GM10266 (cell line): Measurements from ENCODE around the gene HNRNPA1L2.
"Not testable (repeated sequence)": the region's sequence is repeated elsewhere in the genome, so short reads cannot be mapped to it uniquely, and the experiment has no call there.

Experiments used
- DNase-seq: peaks from one replicate; pipeline ENCODE4 v3.0.0; 2012; ENCODE audit errors: extremely low spot score
- TF ChIP-seq, protein P1 (sequence below): IDR thresholded peaks from 2 replicates; pipeline ENCODE4 v1.5.1; 2012; ENCODE audit warnings: mild to moderate bottlenecking, low read depth; ENCODE audit not compliant: control insufficient read depth, insufficient read depth; ENCODE audit errors: missing control alignments

Gene HNRNPA1L2

GRCh38 chr13:52609013-52609606 is 33.1 kb upstream of the HNRNPA1L2 start:
- peak; percentile 34 for DNase-seq
- TF ChIP-seq, protein P1, sequence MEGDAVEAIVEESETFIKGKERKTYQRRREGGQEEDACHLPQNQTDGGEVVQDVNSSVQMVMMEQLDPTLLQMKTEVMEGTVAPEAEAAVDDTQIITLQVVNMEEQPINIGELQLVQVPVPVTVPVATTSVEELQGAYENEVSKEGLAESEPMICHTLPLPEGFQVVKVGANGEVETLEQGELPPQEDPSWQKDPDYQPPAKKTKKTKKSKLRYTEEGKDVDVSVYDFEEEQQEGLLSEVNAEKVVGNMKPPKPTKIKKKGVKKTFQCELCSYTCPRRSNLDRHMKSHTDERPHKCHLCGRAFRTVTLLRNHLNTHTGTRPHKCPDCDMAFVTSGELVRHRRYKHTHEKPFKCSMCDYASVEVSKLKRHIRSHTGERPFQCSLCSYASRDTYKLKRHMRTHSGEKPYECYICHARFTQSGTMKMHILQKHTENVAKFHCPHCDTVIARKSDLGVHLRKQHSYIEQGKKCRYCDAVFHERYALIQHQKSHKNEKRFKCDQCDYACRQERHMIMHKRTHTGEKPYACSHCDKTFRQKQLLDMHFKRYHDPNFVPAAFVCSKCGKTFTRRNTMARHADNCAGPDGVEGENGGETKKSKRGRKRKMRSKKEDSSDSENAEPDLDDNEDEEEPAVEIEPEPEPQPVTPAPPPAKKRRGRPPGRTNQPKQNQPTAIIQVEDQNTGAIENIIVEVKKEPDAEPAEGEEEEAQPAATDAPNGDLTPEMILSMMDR: peak; percentile 51

- not testable (repeated sequence) for DNase-seq
Observed at GRCh38 chr13:52610158-52610557, 32.1 kb upstream of the HNRNPA1L2 start.

GRCh38 chr13:52615134-52615801 is 27.0 kb upstream of the HNRNPA1L2 start:
- TF ChIP-seq, protein P1: no peak
- DNase-seq: no peak

DNA sequence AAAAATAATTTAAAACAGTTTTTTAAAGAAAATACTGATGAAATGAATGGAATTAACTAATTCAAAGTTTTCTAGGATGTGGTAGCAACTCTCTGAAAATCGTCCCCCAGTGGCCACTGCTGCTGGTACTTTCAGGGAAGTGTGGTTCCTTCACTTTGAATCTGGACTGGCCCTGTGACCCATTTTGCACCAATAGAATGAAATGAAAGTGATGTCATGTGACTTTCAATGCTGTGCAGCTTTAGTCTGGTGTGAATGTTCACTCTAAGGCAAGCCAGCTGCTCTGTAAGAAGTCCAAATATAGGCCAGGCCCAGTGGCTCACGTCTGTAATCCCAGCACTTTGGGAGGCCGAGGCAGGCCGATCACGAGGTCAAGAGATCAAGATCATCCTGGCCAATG is 26.4 kb upstream of the HNRNPA1L2 start:
- TF ChIP-seq, protein P1: no peak
- no peak for DNase-seq

DNA sequence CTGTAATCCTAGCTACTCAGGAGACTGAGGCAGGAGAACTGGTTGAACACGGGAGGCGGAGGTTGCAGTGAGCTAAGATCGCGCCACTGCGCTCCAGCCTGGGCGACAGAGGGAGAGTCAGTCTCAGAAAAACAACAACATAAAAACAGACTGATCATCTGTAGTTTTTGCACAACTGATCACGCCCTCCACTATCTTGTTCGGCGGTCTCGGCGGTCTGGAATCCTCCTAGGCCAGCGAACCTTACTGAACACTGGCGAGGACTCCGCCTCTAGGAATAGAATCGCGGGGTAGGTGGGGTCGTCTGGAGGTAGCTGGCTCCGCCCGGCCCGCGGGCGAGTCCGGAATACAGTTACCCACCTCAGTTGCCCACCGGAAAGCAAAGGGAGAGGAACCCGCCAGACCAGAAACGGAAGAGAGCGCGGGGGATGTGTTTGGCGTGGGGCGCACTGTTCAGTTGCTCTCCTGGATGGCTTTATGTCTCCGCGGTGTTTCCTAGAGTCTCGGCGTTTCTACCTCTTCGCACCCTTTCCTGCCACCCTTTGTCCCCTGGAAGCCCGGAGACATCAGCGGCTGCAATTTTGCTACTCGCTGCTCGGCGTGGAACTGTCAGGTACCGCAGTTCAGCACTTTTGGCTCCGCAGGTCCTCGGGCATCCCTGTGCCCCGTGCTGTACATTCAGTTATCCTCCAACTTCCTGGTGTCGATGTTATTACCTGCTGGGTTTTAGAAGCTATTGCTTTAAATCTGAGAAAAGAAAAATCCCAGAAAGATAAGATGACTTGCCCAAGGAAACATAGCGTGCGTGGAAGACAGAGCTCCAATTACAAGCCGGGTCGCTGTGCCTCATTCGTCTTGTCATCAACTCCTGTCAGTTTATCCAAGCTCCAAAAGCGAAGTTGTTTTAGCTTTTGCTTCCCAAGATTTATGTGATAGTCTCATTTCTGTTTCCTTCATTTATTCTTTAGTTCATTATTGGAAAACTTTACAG is 24.9 kb upstream of the HNRNPA1L2 start:
- peak; percentile 81 for DNase-seq
- TF ChIP-seq, protein P1: no peak

DNA sequence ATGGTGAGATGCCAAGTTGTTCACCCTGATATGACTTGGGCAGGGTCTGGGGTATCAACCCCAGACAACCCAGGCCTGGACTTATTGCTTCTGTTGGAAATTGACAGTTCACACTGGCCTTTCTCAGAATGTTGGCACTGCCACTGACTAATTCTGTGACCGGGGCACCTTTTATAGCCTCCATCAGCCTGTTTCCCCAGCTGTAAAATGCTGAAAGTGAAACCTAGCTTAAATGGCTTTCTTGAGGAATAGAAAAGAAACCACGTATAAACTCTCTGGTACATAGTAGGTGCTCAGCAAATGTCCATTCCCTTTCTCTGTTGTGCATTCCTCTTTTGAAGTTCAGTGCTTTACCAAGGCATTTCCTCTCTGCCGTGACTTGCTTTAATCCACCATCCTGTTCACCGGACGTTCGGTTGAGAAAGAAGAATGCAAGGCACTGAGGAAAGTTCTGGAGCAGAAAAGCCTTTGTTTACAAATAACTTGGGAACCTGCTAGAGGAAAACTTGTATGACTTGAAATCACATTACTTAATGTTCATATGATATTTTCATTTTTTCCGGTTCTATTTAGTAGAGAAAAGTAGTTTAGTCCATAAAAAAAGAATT is 11.0 kb upstream of the HNRNPA1L2 start:
- DNase-seq: not testable (repeated sequence)

DNA sequence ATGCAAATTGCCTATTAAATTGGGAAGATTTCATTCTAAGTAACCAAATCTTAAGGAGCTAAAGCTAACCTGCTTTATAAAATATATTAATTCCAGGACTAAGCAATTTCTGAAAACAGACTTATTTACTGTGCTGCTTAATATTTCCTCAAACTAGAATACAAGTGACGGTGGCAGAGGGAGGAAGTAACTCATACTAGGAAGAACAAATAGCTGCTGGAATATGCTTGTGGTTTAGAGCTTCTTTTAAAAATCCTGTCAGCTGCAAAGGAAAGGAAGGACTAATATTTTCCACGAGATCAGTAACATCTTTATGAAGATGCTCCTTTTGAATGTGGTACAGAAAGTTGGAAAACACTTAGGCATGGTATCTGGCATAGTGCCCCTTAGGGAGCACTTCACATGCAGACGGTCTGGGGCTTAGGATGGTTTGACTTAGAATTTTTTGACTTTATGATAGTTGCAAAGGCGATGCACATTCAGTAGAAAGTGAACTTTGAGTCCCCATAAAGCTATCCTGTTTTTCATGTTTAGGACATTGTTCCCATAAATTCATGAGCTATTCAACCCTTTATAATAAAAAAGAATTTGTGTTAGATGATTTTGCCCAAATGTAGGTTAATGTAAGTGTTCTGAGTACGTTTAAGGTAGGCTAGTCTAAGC is 3.4 kb upstream of the HNRNPA1L2 start:
- TF ChIP-seq, protein P1: no peak
- no peak for DNase-seq
